HG02610 (cell line): ENCODE results near the gene ADD1.
A peak's percentile ranks its signal among the peaks of the same experiment; 100 is the strongest.

Experiments used
- ATAC-seq: cut with Tn5 transposase; IDR thresholded peaks from one replicate; pipeline ENCODE4 v1.9.1; 2021; ENCODE audit warnings: mild to moderate bottlenecking, moderate library complexity; ENCODE audit not compliant: unreplicated experiment

Gene ADD1

GRCh38 chr4:2833671-2834000 lies 10.0 kb upstream of the ADD1 start:
- ATAC-seq: no peak

- no peak for ATAC-seq
Observed at GRCh38 chr4:2834001-2834921, 9.4 kb upstream of the ADD1 start.

- ATAC-seq: no peak
Observed at GRCh38 chr4:2835978-2836377, 7.7 kb upstream of the ADD1 start.

- no peak for ATAC-seq
Observed at GRCh38 chr4:2836391-2836859, 7.2 kb upstream of the ADD1 start.

- no peak for ATAC-seq
Observed at GRCh38 chr4:2837110-2837903, 6.3 kb upstream of the ADD1 start.

- ATAC-seq: no peak
Observed at GRCh38 chr4:2837904-2838496, 5.6 kb upstream of the ADD1 start.

GRCh38 chr4:2839060-2839459 lies 4.6 kb upstream of the ADD1 start:
- no peak for ATAC-seq

- ATAC-seq: no peak
Observed at GRCh38 chr4:2842687-2843262, 869 bp upstream of the ADD1 start.

GRCh38 chr4:2843941-2844584 lies 419 bp downstream of the ADD1 start:
- no peak for ATAC-seq

- ATAC-seq: no peak
Observed at GRCh38 chr4:2846172-2846571, 2.5 kb downstream of the ADD1 start.

GRCh38 chr4:2847302-2847871 lies 3.7 kb downstream of the ADD1 start:
- ATAC-seq: no peak

GRCh38 chr4:2848449-2848848 lies 4.8 kb downstream of the ADD1 start:
- no peak for ATAC-seq

GRCh38 chr4:2849267-2850152 lies 5.9 kb downstream of the ADD1 start:
- ATAC-seq: no peak

GRCh38 chr4:2850966-2851798 lies 7.5 kb downstream of the ADD1 start:
- no peak for ATAC-seq

GRCh38 chr4:2852481-2852921 lies 8.9 kb downstream of the ADD1 start:
- ATAC-seq: peak; percentile 71

GRCh38 chr4:2855584-2855983 lies 11.9 kb downstream of the ADD1 start:
- no peak for ATAC-seq

GRCh38 chr4:2856266-2856665 lies 12.6 kb downstream of the ADD1 start:
- ATAC-seq: no peak

GRCh38 chr4:2857349-2857927 lies 13.8 kb downstream of the ADD1 start:
- no peak for ATAC-seq
